ENCODE measurements around the gene NR6A1.

Gene NR6A1

GRCh38 chr9:124800306-124801259 is 29.5 kb upstream of the NR6A1 start:
- Histone ChIP-seq H4K20me1 (ENCODE audit: insufficient read depth, low read length, poor library complexity, severe bottlenecking) (no peaks in the 10 kb centered on the region), H3K27me3 (ENCODE audit: insufficient read depth, low read length, poor library complexity, severe bottlenecking) (no peaks in the 10 kb centered on the region), H3K9me2 (replicated peaks; ENCODE audit: low read depth, low read length) (no peaks in the 10 kb centered on the region), H3K9me3 (ENCODE audit: insufficient read depth, low read depth, low read length) (no peaks in the 10 kb centered on the region), H3K4me3 (ENCODE audit: low read length, poor library complexity, severe bottlenecking) (no peak overlapping the region), H3K79me2 (ENCODE audit: insufficient read depth, low read length) (no peaks in the 10 kb centered on the region), H3K4me1 (ENCODE audit: insufficient read depth, low read length, poor library complexity, severe bottlenecking) (no peaks in the 10 kb centered on the region), H3K36me3 (ENCODE audit: insufficient read depth, low read length) (no peaks in the 10 kb centered on the region), H2AFZ (ENCODE audit: low read length) (no peak overlapping the region), H3K9ac (ENCODE audit: low read depth, low read length, poor library complexity, severe bottlenecking) (no peak overlapping the region), H3F3A (ENCODE audit: low read depth) (no peaks in the 10 kb centered on the region), H3K4me2 (ENCODE audit: low read depth, low read length, poor library complexity, severe bottlenecking) (no peak overlapping the region)
- no peak for TF ChIP-seq EZH2phosphoT487 (IDR thresholded peaks at IDR 0.05; ENCODE audit: borderline replicate concordance)
- TF ChIP-seq CTCF (conservative IDR thresholded peaks at IDR 0.05; ENCODE audit: low read length) = no peak

- Histone ChIP-seq H3K27me3 (ENCODE audit: insufficient read depth, low read length, poor library complexity, severe bottlenecking) (no peaks in the 10 kb centered on the region), H3K9me3 (ENCODE audit: insufficient read depth, low read depth, low read length) (no peaks in the 10 kb centered on the region), H3K9ac (ENCODE audit: low read depth, low read length, poor library complexity, severe bottlenecking) (no peak overlapping the region), H3F3A (ENCODE audit: low read depth) (no peaks in the 10 kb centered on the region), H3K4me1 (ENCODE audit: insufficient read depth, low read length, poor library complexity, severe bottlenecking) (no peaks in the 10 kb centered on the region), H3K4me2 (ENCODE audit: low read depth, low read length, poor library complexity, severe bottlenecking) (no peak overlapping the region), H3K9me2 (replicated peaks; ENCODE audit: low read depth, low read length) (no peaks in the 10 kb centered on the region), H2AFZ (ENCODE audit: low read length) (no peak overlapping the region), H4K20me1 (ENCODE audit: insufficient read depth, low read length, poor library complexity, severe bottlenecking) (no peaks in the 10 kb centered on the region), H3K79me2 (ENCODE audit: insufficient read depth, low read length) (no peaks in the 10 kb centered on the region), H3K4me3 (ENCODE audit: low read length, poor library complexity, severe bottlenecking) (no peak overlapping the region), H3K36me3 (ENCODE audit: insufficient read depth, low read length) (no peaks in the 10 kb centered on the region)
- TF ChIP-seq CTCF (conservative IDR thresholded peaks at IDR 0.05; ENCODE audit: low read length) (no peak), EZH2phosphoT487 (IDR thresholded peaks at IDR 0.05; ENCODE audit: borderline replicate concordance) (no peak)
Observed at GRCh38 chr9:124799274-124800006, 28.3 kb upstream of the NR6A1 start.

GRCh38 chr9:124797343-124798103 is 26.4 kb upstream of the NR6A1 start:
- no peaks in the 10 kb centered on the region for H3K4me1 ChIP-seq (ENCODE audit: insufficient read depth, low read length, poor library complexity, severe bottlenecking)
- no peak for TF ChIP-seq CTCF (conservative IDR thresholded peaks at IDR 0.05; ENCODE audit: low read length)
- TF ChIP-seq EZH2phosphoT487 (IDR thresholded peaks at IDR 0.05; ENCODE audit: borderline replicate concordance) = no peak
- H2AFZ ChIP-seq (ENCODE audit: low read length) = no peak overlapping the region

More at GRCh38 chr9:124797343-124798103, 26.4 kb upstream of the NR6A1 start:
- no peaks in the 10 kb centered on the region for H3K9me3 ChIP-seq (ENCODE audit: insufficient read depth, low read depth, low read length)
- no peaks in the 10 kb centered on the region for H3K36me3 ChIP-seq (ENCODE audit: insufficient read depth, low read length)
- no peaks in the 10 kb centered on the region for H4K20me1 ChIP-seq (ENCODE audit: insufficient read depth, low read length, poor library complexity, severe bottlenecking)
- H3K4me2 ChIP-seq (ENCODE audit: low read depth, low read length, poor library complexity, severe bottlenecking) = no peak overlapping the region
- H3F3A ChIP-seq (ENCODE audit: low read depth) = no peaks in the 10 kb centered on the region
- no peaks in the 10 kb centered on the region for H3K79me2 ChIP-seq (ENCODE audit: insufficient read depth, low read length)
- no peak overlapping the region for H3K4me3 ChIP-seq (ENCODE audit: low read length, poor library complexity, severe bottlenecking)
- no peaks in the 10 kb centered on the region for H3K9me2 ChIP-seq (replicated peaks; ENCODE audit: low read depth, low read length)
- no peaks in the 10 kb centered on the region for H3K27me3 ChIP-seq (ENCODE audit: insufficient read depth, low read length, poor library complexity, severe bottlenecking)
- no peak overlapping the region for H3K9ac ChIP-seq (ENCODE audit: low read depth, low read length, poor library complexity, severe bottlenecking)

Measured in Loucy (cell line).